SK-N-SH (cell line): Measurements from ENCODE around the gene NFE2. TPM values are rescaled to one million over a fixed set of nuclear protein-coding genes. Genes with fewer than 3 reads are reported as not detected.
A peak's percentile ranks its signal among the peaks of the same experiment; 100 is the strongest.

Source experiments
- CTCF ChIA-PET: fragments of 300-600, 350-600 bp; formaldehyde crosslinking; extraction: SDS; loops from one replicate; lab custom pipeline; 2021; lab: Yijun Ruan, JAX
- POLR2A ChIA-PET: fragments of 350-600 bp; sonication (Branson Sonifier 250); formaldehyde crosslinking; extraction: SDS; loops from one replicate; lab custom pipeline; 2020; ENCODE audit warnings: antibody characterized with exemption, inconsistent platforms; lab: Yijun Ruan, JAX
- DNase-seq: peaks from one replicate; pipeline ENCODE4 v3.0.0; 2012
- H2AFZ ChIP-seq: fragments of 200-600 bp; sonication (generic); 2 replicates; pipeline ENCODE4 v1.8.1; 2016; ENCODE audit warnings: antibody characterized with exemption, mild to moderate bottlenecking, low read depth
- H3F3A ChIP-seq: fragments of 200-600 bp; sonication (generic); replicated peaks from 2 replicates; pipeline ENCODE3; 2016; ENCODE audit warnings: antibody characterized with exemption, mild to moderate bottlenecking; ENCODE audit not compliant: insufficient read depth
- H3K27ac ChIP-seq, 2 experiments: fragments of 200-500 bp in 1 of 2; fragments of 200-600 bp in 1 of 2; sonication (Bioruptor generic) in 1 of 2; sonication (generic), shearing (Covaris generic) in 1 of 2; 2 replicates each; pipeline versions ENCODE4 v1.5.1 to v1.6.1; 2014 to 2016; ENCODE audit warnings: low read depth in 2 of 2, inconsistent platforms in 1 of 2, low read length in 1 of 2, mild to moderate bottlenecking in 1 of 2, mixed read lengths in 1 of 2
- H3K27me3 ChIP-seq: fragments of 200-600 bp; sonication (generic), shearing (Covaris generic); 2 replicates; pipeline ENCODE4 v1.6.1; 2016; ENCODE audit warnings: mixed run types; ENCODE audit not compliant: insufficient read depth
- H3K36me3 ChIP-seq, 2 experiments: fragments of 200-500 bp in 1 of 2; fragments of 200-600 bp in 1 of 2; sonication (Bioruptor generic) in 1 of 2; sonication (generic) in 1 of 2; replicated peaks in 1 of 2; 2 replicates each; pipeline versions ENCODE3 to v1.5.1; 2014 to 2016; ENCODE audit warnings: low read length in 1 of 2, mild to moderate bottlenecking in 1 of 2; ENCODE audit not compliant: insufficient read depth in 2 of 2, control insufficient read depth in 1 of 2
- H3K4me1 ChIP-seq, 2 experiments: fragments of 200-500 bp in 1 of 2; fragments of 200-600 bp in 1 of 2; sonication (Bioruptor generic) in 1 of 2; sonication (generic), shearing (Covaris generic) in 1 of 2; 2 replicates each; pipeline versions ENCODE4 v1.5.1 to v1.6.1; 2014 to 2016; ENCODE audit warnings: low read depth in 1 of 2, low read length in 1 of 2, mixed run types in 1 of 2; ENCODE audit not compliant: insufficient read depth in 2 of 2, control insufficient read depth in 1 of 2
- H3K4me2 ChIP-seq: fragments of 200-600 bp; sonication (generic), shearing (Covaris generic); 2 replicates; pipeline ENCODE4 v1.6.1; 2017; ENCODE audit warnings: mixed run types
- H3K4me3 ChIP-seq, 2 experiments: fragments of 200-500 bp in 1 of 2; fragments of 200-600 bp in 1 of 2; sonication (Bioruptor generic) in 1 of 2; sonication (generic), shearing (Covaris generic) in 1 of 2; 2 replicates each; pipeline versions ENCODE4 v1.5.1 to v1.8.1; 2014 to 2016; ENCODE audit warnings: low read depth in 2 of 2, inconsistent platforms in 1 of 2, low read length in 1 of 2, mild to moderate bottlenecking in 1 of 2, mixed read lengths in 1 of 2, moderate library complexity in 1 of 2
- H3K79me2 ChIP-seq: fragments of 200-600 bp; sonication (generic); 2 replicates; pipeline ENCODE4 v1.8.1; 2017; ENCODE audit warnings: mild to moderate bottlenecking; ENCODE audit not compliant: insufficient read depth
- H3K9ac ChIP-seq: fragments of 200-600 bp; sonication (generic); 2 replicates; pipeline ENCODE4 v1.6.1; 2017; ENCODE audit warnings: mixed run types
- H3K9me2 ChIP-seq: fragments of 200-600 bp; sonication (generic); 2 replicates; pipeline ENCODE4 v1.6.1; 2017; ENCODE audit warnings: mixed run types
- H3K9me3 ChIP-seq: fragments of 200-600 bp; sonication (generic); 2 replicates; pipeline ENCODE4 v1.6.1; 2017; ENCODE audit warnings: mixed run types, mild to moderate bottlenecking, moderate library complexity
- H4K20me1 ChIP-seq: fragments of 200-600 bp; sonication (generic); 2 replicates; pipeline ENCODE4 v1.6.1; 2017; ENCODE audit warnings: mild to moderate bottlenecking, mixed run types; ENCODE audit not compliant: insufficient read depth
- CHD2 ChIP-seq: fragments of 150-350 bp; IDR thresholded peaks from 2 replicates; pipeline ENCODE4 v1.6.1; 2018; ENCODE audit warnings: low read length; ENCODE audit not compliant: partially characterized antibody
- ELF1 ChIP-seq: IDR thresholded peaks from 2 replicates; pipeline ENCODE4 v1.4.0; 2012
- EP300 ChIP-seq, 2 experiments: IDR thresholded peaks; 2 replicates each; pipeline versions ENCODE4 v1.4.0 to v1.6.1; 2012; ENCODE audit warnings: borderline replicate concordance in 1 of 2, low read depth in 1 of 2, low read length in 1 of 2
- EZH2phosphoT487 ChIP-seq: fragments of 200-600 bp; sonication (generic); IDR thresholded peaks from 2 replicates; pipeline ENCODE4 v1.6.1; 2017; ENCODE audit warnings: low read depth, mixed run types, mild to moderate bottlenecking, antibody characterized with exemption, moderate library complexity, borderline replicate concordance
- FOSL2 ChIP-seq: IDR thresholded peaks from 2 replicates; pipeline ENCODE4 v1.4.0; 2012; ENCODE audit warnings: low read depth, mild to moderate bottlenecking, moderate library complexity, borderline replicate concordance
- GABPA ChIP-seq: IDR thresholded peaks from 2 replicates; pipeline ENCODE4 v1.4.0; 2012; ENCODE audit warnings: low read depth, mild to moderate bottlenecking
- JUND ChIP-seq: IDR thresholded peaks from 2 replicates; pipeline ENCODE4 v1.4.0; 2012
- MEF2A ChIP-seq: IDR thresholded peaks from 2 replicates; pipeline ENCODE4 v1.4.0; 2012; ENCODE audit warnings: low read depth, borderline replicate concordance
- MXI1 ChIP-seq: IDR thresholded peaks from 2 replicates; pipeline ENCODE4 v1.6.1; 2012; ENCODE audit warnings: mild to moderate bottlenecking, low read depth, low read length, improper control_type of control experiment
- NRF1 ChIP-seq: IDR thresholded peaks from 2 replicates; pipeline ENCODE4 v1.6.1; 2012; ENCODE audit warnings: low read depth, mild to moderate bottlenecking, low read length
- POLR2AphosphoS5 ChIP-seq: IDR thresholded peaks from 2 replicates; pipeline ENCODE4 v1.6.1; 2012; ENCODE audit warnings: low read depth, low read length
- RCOR1 ChIP-seq: fragments of 150-350 bp; IDR thresholded peaks from 2 replicates; pipeline ENCODE4 v1.6.1; 2017; ENCODE audit warnings: antibody characterized with exemption, low read length
- SIN3A ChIP-seq: IDR thresholded peaks from 2 replicates; pipeline ENCODE4 v1.6.1; 2012; ENCODE audit warnings: low read depth, mild to moderate bottlenecking, low read length, moderate library complexity, borderline replicate concordance
- SMC3 ChIP-seq: IDR thresholded peaks from 2 replicates; pipeline ENCODE4 v1.6.1; 2012; ENCODE audit warnings: low read depth, low read length, improper control_type of control experiment
- TAF1 ChIP-seq: IDR thresholded peaks from 2 replicates; pipeline ENCODE4 v1.6.1; 2012; ENCODE audit warnings: low read depth, mild to moderate bottlenecking, low read length, moderate library complexity, borderline replicate concordance
- YY1 ChIP-seq: IDR thresholded peaks from 2 replicates; pipeline ENCODE4 v1.4.0; 2012; ENCODE audit warnings: low read depth, mild to moderate bottlenecking
- WGBS: methylation state at CpG from one replicate; pipeline ENCODE4 v1.1.6; 2017; ENCODE audit warnings: low lambda C conversion rate; 5-methylcytosine and 5-hydroxymethylcytosine counted together
- polyA plus RNA-seq, 3 experiments: library from polyadenylated mRNA; depleted of rRNA; stranded (reverse); fragments of >200 nt; gene quantifications; 2 replicates each; pipeline ENCODE4 v1.2.3, GENCODE V29; 2012
- TF ChIP-seq, protein P1 (sequence below): fragments of 150-350 bp; IDR thresholded peaks from 2 replicates; pipeline ENCODE4 v1.6.1; 2016; ENCODE audit warnings: mild to moderate bottlenecking, low read depth, low read length
- TF ChIP-seq, protein P2 (sequence below): IDR thresholded peaks from 2 replicates; pipeline ENCODE4; 2012
- TF ChIP-seq, protein P3 (sequence below): IDR thresholded peaks from 2 replicates; pipeline ENCODE4 v1.4.0; 2012; ENCODE audit warnings: low read depth
- TF ChIP-seq, protein P4 (sequence below): IDR thresholded peaks from 2 replicates; pipeline ENCODE4 v1.4.0; 2012; ENCODE audit warnings: low read depth, borderline replicate concordance
- TF ChIP-seq, protein P5 (sequence below): fragments of 200-600 bp; sonication (generic); IDR thresholded peaks from 2 replicates; pipeline ENCODE4 v1.6.1; 2017; ENCODE audit warnings: antibody characterized with exemption, mild to moderate bottlenecking, moderate library complexity
- TF ChIP-seq, protein P6 (sequence below): IDR thresholded peaks from 2 replicates; pipeline ENCODE4 v1.4.0; 2012; ENCODE audit warnings: low read depth, borderline replicate concordance

The NFE2 gene
- polyA plus RNA-seq, 1 of the 3 experiments (the other 2 are of a cell fraction), result 0.25 TPM

DNA sequence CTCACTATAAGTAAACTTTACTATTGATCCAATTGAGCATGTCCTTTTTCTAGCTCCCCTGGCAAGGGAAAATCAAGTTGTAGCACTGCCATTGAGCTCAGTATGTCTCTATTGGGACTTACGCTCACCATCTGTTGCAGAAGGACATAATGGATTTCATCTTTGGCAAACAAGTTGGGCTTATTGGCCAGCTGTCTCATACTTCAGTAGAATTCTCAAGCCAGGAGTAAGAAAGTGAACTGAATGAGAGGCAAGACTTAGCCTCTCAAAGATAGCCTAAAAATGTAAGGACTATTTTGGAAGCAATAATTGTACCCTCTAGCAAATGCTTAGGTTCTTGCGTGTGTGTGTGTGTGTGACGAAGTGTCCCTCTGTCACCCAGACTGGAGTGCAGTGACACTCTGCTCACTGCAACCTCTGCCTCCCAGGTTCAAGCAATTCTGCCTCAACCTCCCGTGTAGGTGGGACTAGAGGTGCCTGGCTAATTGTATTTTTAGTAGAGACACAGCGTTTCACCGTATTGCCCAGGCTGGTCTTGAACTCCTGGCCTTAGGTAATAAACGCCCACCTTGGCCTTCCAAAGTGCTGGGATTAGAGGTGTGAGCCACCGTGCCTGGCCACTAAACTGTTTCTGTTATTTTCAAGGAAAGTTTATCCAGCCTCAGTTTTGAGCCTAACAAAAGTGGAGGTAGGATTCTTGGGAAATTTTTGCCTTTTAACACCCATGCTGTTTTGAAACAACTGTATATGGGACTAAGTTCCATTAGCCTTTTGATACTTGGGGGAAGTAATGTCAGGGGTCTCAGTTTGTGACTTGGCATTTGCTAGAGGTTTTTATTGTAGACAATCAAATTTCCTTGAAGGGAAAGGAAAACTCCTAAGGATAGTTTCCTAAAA, 13.3 kb downstream of the NFE2 start:
- peaks cover 13 to 23% of the 10 kb centered on the region in 2 experiments; a peak in 3 of 4 replicates for H3K4me1 ChIP-seq
- H3F3A ChIP-seq, result peaks cover 77% of the 10 kb centered on the region
- H3K4me3 ChIP-seq, result no peak overlapping the region
- no peak overlapping the region for H3K4me2 ChIP-seq
- H3K27ac ChIP-seq, result peak overlapping the region in 1 of 2 experiments; percentile 5; a peak in 2 of 4 replicates
- no peaks in the 10 kb centered on the region for H3K27me3 ChIP-seq
- ChIA-PET CTCF (interaction anchor here (1.1 to 9.7 kb wide), 13 partner anchors 8 to 92 kb away, joined by 3 to 86 read pairs (median 7); no protein-coding TSS in a partner anchor), POLR2A (interaction anchor here (0.7 to 1.9 kb wide), 6 partner anchors 8 to 71 kb away, joined by 3 to 9 read pairs (median 4); no protein-coding TSS in a partner anchor)
- H2AFZ ChIP-seq, result no peak overlapping the region
- no peaks in the 10 kb centered on the region for H3K9me3 ChIP-seq
- TF ChIP-seq JUND (peak; percentile 2; the same call in 1 of the 2 replicates), SIN3A (peak; percentile 85; the same call in 1 of the 2 replicates), EZH2phosphoT487 (no peak), NRF1 (no peak), YY1 (no peak), ELF1 (no peak), SMC3 (no peak), RCOR1 (no peak), TAF1 (no peak), FOSL2 (no peak), MEF2A (no peak), GABPA (no peak), MXI1 (no peak), POLR2AphosphoS5 (0 out of 2 replicates have a peak, but pooled peaks have one; percentile 34), CHD2 (no peak), EP300 (IDR thresholded peaks at IDR 0.05; ENCODE audit: borderline replicate concordance in 1 of 2, low read depth in 1 of 2, low read length in 1 of 2) (no peak)
- TF ChIP-seq, protein P1, sequence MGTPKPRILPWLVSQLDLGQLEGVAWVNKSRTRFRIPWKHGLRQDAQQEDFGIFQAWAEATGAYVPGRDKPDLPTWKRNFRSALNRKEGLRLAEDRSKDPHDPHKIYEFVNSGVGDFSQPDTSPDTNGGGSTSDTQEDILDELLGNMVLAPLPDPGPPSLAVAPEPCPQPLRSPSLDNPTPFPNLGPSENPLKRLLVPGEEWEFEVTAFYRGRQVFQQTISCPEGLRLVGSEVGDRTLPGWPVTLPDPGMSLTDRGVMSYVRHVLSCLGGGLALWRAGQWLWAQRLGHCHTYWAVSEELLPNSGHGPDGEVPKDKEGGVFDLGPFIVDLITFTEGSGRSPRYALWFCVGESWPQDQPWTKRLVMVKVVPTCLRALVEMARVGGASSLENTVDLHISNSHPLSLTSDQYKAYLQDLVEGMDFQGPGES, result no peak
- TF ChIP-seq, protein P2, sequence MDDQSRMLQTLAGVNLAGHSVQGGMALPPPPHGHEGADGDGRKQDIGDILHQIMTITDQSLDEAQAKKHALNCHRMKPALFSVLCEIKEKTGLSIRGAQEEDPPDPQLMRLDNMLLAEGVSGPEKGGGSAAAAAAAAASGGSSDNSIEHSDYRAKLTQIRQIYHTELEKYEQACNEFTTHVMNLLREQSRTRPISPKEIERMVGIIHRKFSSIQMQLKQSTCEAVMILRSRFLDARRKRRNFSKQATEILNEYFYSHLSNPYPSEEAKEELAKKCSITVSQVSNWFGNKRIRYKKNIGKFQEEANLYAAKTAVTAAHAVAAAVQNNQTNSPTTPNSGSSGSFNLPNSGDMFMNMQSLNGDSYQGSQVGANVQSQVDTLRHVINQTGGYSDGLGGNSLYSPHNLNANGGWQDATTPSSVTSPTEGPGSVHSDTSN, result no peak
- TF ChIP-seq, protein P3, sequence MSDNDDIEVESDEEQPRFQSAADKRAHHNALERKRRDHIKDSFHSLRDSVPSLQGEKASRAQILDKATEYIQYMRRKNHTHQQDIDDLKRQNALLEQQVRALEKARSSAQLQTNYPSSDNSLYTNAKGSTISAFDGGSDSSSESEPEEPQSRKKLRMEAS, result no peak
- TF ChIP-seq, protein P4, sequence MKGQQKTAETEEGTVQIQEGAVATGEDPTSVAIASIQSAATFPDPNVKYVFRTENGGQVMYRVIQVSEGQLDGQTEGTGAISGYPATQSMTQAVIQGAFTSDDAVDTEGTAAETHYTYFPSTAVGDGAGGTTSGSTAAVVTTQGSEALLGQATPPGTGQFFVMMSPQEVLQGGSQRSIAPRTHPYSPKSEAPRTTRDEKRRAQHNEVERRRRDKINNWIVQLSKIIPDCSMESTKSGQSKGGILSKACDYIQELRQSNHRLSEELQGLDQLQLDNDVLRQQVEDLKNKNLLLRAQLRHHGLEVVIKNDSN, result no peak
- TF ChIP-seq, protein P5, sequence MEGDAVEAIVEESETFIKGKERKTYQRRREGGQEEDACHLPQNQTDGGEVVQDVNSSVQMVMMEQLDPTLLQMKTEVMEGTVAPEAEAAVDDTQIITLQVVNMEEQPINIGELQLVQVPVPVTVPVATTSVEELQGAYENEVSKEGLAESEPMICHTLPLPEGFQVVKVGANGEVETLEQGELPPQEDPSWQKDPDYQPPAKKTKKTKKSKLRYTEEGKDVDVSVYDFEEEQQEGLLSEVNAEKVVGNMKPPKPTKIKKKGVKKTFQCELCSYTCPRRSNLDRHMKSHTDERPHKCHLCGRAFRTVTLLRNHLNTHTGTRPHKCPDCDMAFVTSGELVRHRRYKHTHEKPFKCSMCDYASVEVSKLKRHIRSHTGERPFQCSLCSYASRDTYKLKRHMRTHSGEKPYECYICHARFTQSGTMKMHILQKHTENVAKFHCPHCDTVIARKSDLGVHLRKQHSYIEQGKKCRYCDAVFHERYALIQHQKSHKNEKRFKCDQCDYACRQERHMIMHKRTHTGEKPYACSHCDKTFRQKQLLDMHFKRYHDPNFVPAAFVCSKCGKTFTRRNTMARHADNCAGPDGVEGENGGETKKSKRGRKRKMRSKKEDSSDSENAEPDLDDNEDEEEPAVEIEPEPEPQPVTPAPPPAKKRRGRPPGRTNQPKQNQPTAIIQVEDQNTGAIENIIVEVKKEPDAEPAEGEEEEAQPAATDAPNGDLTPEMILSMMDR, result no peak
- TF ChIP-seq, protein P6, sequence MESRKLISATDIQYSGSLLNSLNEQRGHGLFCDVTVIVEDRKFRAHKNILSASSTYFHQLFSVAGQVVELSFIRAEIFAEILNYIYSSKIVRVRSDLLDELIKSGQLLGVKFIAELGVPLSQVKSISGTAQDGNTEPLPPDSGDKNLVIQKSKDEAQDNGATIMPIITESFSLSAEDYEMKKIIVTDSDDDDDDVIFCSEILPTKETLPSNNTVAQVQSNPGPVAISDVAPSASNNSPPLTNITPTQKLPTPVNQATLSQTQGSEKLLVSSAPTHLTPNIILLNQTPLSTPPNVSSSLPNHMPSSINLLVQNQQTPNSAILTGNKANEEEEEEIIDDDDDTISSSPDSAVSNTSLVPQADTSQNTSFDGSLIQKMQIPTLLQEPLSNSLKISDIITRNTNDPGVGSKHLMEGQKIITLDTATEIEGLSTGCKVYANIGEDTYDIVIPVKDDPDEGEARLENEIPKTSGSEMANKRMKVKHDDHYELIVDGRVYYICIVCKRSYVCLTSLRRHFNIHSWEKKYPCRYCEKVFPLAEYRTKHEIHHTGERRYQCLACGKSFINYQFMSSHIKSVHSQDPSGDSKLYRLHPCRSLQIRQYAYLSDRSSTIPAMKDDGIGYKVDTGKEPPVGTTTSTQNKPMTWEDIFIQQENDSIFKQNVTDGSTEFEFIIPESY, result no peak
- no peaks in the 10 kb centered on the region for H3K9me2 ChIP-seq
- peaks cover 39% of the 10 kb centered on the region for H3K79me2 ChIP-seq
- peaks cover 41 to 55% of the 10 kb centered on the region in 2 experiments for H3K36me3 ChIP-seq
- H3K9ac ChIP-seq, result no peak overlapping the region
- no peak for DNase-seq
- H4K20me1 ChIP-seq, result peaks cover 59% of the 10 kb centered on the region
- 94% methylated on average over 8 of the region's 8 CpGs for WGBS
